ENCODE measurements around the gene PTPRJ. TPM values are rescaled to one million over a fixed set of nuclear protein-coding genes. Genes with fewer than 3 reads are reported as not detected.

PTPRJ gene
- total and polyA plus RNA-seq, 2 donors (not counting 3 experiments of a cell fraction or from before 2014, with no cell fraction given), result 3.1 to 7.7 TPM

GRCh38 chr11:48025984-48026340 is 45.6 kb downstream of the PTPRJ start:
- no peaks in the 10 kb centered on the region for H3K9me3 ChIP-seq (replicated peaks; ENCODE audit: control insufficient read depth, insufficient read depth, low read length)
- DNase-seq (ENCODE audit: low read depth, low spot score), result no peak
- H3K79me2 ChIP-seq (ENCODE audit: control insufficient read depth, insufficient read depth, low read length), result no peaks in the 10 kb centered on the region
- dilution Hi-C loops (cut with MboI; ENCODE audit: extremely low pct_ligation_motif_present, low sequenced_read_pairs) (no loop called here), intact Hi-C loops (cut with micrococcal nuclease) (no loop called here)
- ChIA-PET POLR2A (no interaction called here), CTCF (interaction anchor here (1.2 kb wide), 1 partner anchor 91 kb away, joined by 3 read pairs; no protein-coding TSS in a partner anchor)
- H4K20me1 ChIP-seq (replicated peaks; ENCODE audit: control insufficient read depth, extremely low read depth, insufficient read depth, low read length), result no peaks in the 10 kb centered on the region
- H3K27me3 ChIP-seq (ENCODE audit: control insufficient read depth in 2 of 2, insufficient read depth in 2 of 2, low read length in 2 of 2), result no peaks in the 10 kb centered on the region
- H3K36me3 ChIP-seq (ENCODE audit: control insufficient read depth in 2 of 2, extremely low read depth in 1 of 2, insufficient read depth in 2 of 2, low read length in 2 of 2), result no peaks in the 10 kb centered on the region
- peaks cover 11% of the 10 kb centered on the region for H3K4me1 ChIP-seq (ENCODE audit: control insufficient read depth, extremely low read depth, insufficient read depth, low read length)
- FAIRE-seq, result no peak
- no peaks in the 10 kb centered on the region for H3K9me1 ChIP-seq (replicated peaks; ENCODE audit: control insufficient read depth, extremely low read depth, insufficient read depth, low read length)
- no peak overlapping the region for H2AFZ ChIP-seq (ENCODE audit: low read depth, low read length)
- BruUV-seq (replicated peaks), result no TSS peak
- H3K27ac ChIP-seq (ENCODE audit: insufficient read depth, low read depth, low read length), result no peak overlapping the region
- no peak overlapping the region for H3K4me2 ChIP-seq (ENCODE audit: insufficient read depth, low read length)
- no peak overlapping the region for H3K4me3 ChIP-seq (replicated peaks in 1 of 3; ENCODE audit: insufficient read depth in 1 of 3, low read depth in 1 of 3, low read length in 3 of 3)
- no peak for TF ChIP-seq MAX (IDR thresholded peaks at IDR 0.05; ENCODE audit: insufficient read depth, insufficient read length)
- no peak overlapping the region for H3K9ac ChIP-seq (replicated peaks; ENCODE audit: extremely low read depth, insufficient read depth, low read length)

GRCh38 chr11:48028914-48029680 is 48.7 kb downstream of the PTPRJ start:
- no peaks in the 10 kb centered on the region for H3K9me1 ChIP-seq (replicated peaks; ENCODE audit: control insufficient read depth, extremely low read depth, insufficient read depth, low read length)
- ChIA-PET POLR2A (no interaction called here), CTCF (interaction anchor here (1.1 to 2.0 kb wide), 4 partner anchors 11 to 95 kb away, joined by 3 to 7 read pairs (median 4); no protein-coding TSS in a partner anchor)
- FAIRE-seq, result peak; percentile 21
- H3K4me1 ChIP-seq (ENCODE audit: control insufficient read depth, extremely low read depth, insufficient read depth, low read length), result peaks cover 11% of the 10 kb centered on the region
- peak overlapping the region; percentile 53 for H2AFZ ChIP-seq (ENCODE audit: low read depth, low read length)
- H4K20me1 ChIP-seq (replicated peaks; ENCODE audit: control insufficient read depth, extremely low read depth, insufficient read depth, low read length), result no peaks in the 10 kb centered on the region
- no peaks in the 10 kb centered on the region for H3K9me3 ChIP-seq (replicated peaks; ENCODE audit: control insufficient read depth, insufficient read depth, low read length)
- DNase-seq (ENCODE audit: low read depth, low spot score), result peak; percentile 63
- H3K4me2 ChIP-seq (ENCODE audit: insufficient read depth, low read length), result no peak overlapping the region
- H3K27ac ChIP-seq (ENCODE audit: insufficient read depth, low read depth, low read length), result no peak overlapping the region
- TF ChIP-seq FOS (IDR thresholded peaks at IDR 0.05; ENCODE audit: borderline replicate concordance, insufficient read depth, low read length), result no peak
- no peak for TF ChIP-seq POLR2A (IDR thresholded peaks at IDR 0.05; ENCODE audit: low read depth, low read length)
- TF ChIP-seq POLR2AphosphoS5 (IDR thresholded peaks at IDR 0.05; ENCODE audit: insufficient read depth, low read depth, low read length), result no peak
- TF ChIP-seq GATA2 (IDR thresholded peaks at IDR 0.05; ENCODE audit: insufficient read depth, insufficient read length, low read depth, low read length), result no peak
- TF ChIP-seq EZH2 (IDR thresholded peaks at IDR 0.05; ENCODE audit: borderline replicate concordance, low read depth, low read length, severe bottlenecking), result no peak
- TF ChIP-seq JUN (IDR thresholded peaks at IDR 0.05; ENCODE audit: borderline replicate concordance, insufficient read depth, insufficient read length, low read depth), result peak; percentile 39
- TF ChIP-seq CTCF (IDR thresholded peaks at IDR 0.05; ENCODE audit: extremely low read depth in 1 of 2, insufficient read depth in 1 of 2, low read depth in 1 of 2, low read length in 2 of 2), result no peak
- no peaks in the 10 kb centered on the region for H3K27me3 ChIP-seq (ENCODE audit: control insufficient read depth in 2 of 2, insufficient read depth in 2 of 2, low read length in 2 of 2)
- no peak overlapping the region for H3K9ac ChIP-seq (replicated peaks; ENCODE audit: extremely low read depth, insufficient read depth, low read length)
- H3K36me3 ChIP-seq (ENCODE audit: control insufficient read depth in 2 of 2, extremely low read depth in 1 of 2, insufficient read depth in 2 of 2, low read length in 2 of 2), result no peaks in the 10 kb centered on the region
- intact Hi-C loops (cut with micrococcal nuclease), result no loop called here
- no peak overlapping the region for H3K4me3 ChIP-seq (replicated peaks in 1 of 3; ENCODE audit: insufficient read depth in 1 of 3, low read depth in 1 of 3, low read length in 3 of 3)
- no peaks in the 10 kb centered on the region for H3K79me2 ChIP-seq (ENCODE audit: control insufficient read depth, insufficient read depth, low read length)
- BruUV-seq (replicated peaks), result no TSS peak
- dilution Hi-C loops (cut with MboI; ENCODE audit: extremely low pct_ligation_motif_present, low sequenced_read_pairs), result no loop called here

Measured in endothelial cell of umbilical vein (primary cell).